IPS DF 4.7 (cell line): Measurements from ENCODE around the gene PRRX2.
"Not testable (repeated sequence)": the region's sequence is repeated elsewhere in the genome, so short reads cannot be mapped to it uniquely, and the experiment has no call there.

ENCODE experiments used
- DNase-seq: peaks from one replicate; pipeline ENCODE4 v3.0.0-alpha.2; 2013; ENCODE audit warnings: low spot score; ENCODE audit errors: extremely low read depth

The PRRX2 gene

DNA sequence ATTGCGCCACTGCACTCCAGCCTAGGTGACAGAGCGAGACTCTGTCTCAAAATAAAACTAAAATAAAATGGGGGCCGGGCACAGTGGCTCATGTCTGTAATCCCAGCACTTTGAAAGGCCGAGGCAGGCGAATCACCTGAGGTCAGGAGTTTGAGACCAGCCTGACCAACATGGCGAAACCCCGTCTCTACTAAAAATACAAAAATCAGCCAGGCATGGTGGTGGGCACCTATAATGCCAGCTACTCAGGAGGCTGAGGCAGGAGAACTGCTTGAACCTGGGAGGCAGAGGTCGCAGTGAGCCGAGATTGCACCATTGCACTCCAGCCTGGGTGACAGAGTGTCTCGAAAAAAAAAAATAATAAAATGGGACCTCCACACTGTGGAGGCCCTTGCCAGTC is 29.1 kb upstream of the PRRX2 start:
- not testable (repeated sequence) for DNase-seq

GRCh38 chr9:129637102-129637501 is 28.3 kb upstream of the PRRX2 start:
- no peak for DNase-seq

DNA sequence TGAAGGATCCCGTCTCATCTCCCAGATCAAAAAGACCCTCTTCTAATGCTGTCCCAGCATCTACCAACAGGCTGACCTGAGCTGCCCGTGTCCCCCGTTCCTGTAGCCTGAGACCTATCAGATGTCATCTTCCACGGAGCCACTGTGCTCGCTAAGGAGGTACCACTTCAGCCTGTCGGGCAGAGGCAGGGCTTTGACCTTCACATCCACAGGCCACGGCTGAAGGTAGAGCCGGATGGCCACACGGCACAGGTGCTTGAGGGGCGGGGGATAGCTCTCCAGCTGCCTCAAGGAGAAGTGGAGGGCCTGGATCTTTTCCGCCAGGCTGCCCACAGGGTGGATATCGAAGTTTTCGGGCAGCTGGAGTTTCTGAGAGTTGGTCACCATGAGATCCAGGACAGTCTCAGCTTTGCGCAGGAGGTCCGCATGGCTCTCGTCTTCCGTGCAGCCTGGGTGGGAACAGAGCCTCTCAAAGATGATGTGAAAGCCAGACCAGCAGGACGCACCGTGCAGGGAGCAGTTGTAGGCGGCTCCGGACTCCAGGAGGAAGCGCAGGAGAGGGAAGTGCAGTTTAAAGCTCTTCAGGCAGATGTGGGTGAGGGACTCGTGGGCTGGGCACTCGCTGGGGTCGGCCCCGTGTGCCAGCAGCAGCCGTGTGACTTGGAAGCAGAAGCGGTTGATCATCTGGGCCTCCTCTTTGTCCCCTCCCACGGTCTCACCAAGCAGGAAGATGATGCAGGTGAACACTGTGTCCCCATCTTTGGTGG is 27.6 kb upstream of the PRRX2 start:
- no peak for DNase-seq

DNA sequence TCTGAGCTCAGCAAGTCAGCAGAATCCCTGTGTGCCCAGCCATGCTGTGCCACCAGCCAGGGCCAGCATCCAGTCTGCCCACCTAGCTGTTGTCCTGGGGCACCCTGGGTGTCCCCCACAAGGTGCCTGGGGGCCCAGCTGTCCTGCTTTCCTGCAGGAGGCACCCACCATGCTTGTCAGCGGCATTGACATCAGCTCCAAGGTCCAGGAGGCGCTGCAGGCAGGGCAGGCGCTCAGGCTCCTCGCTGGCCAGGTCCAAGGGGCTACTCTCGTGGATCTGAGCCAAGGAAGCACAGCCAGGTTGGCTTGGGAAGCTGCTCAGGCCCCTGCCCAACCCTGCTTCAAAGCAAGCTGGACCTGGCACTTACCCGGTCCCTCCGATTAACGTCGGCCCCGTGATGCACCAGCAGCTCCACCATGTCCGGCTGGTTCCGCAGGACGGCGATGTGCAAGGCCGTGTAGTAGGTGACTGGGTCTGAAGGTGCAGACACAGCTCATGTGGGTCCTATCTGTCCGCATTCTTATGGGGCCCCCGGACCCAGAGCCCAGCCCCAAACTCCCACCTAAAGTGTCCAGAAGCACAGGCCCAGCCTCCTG is 26.3 kb upstream of the PRRX2 start:
- no peak for DNase-seq

- DNase-seq: no peak
These were observed 25.7 kb upstream of the PRRX2 start for GRCh38 chr9:129639756-129640085.

DNA sequence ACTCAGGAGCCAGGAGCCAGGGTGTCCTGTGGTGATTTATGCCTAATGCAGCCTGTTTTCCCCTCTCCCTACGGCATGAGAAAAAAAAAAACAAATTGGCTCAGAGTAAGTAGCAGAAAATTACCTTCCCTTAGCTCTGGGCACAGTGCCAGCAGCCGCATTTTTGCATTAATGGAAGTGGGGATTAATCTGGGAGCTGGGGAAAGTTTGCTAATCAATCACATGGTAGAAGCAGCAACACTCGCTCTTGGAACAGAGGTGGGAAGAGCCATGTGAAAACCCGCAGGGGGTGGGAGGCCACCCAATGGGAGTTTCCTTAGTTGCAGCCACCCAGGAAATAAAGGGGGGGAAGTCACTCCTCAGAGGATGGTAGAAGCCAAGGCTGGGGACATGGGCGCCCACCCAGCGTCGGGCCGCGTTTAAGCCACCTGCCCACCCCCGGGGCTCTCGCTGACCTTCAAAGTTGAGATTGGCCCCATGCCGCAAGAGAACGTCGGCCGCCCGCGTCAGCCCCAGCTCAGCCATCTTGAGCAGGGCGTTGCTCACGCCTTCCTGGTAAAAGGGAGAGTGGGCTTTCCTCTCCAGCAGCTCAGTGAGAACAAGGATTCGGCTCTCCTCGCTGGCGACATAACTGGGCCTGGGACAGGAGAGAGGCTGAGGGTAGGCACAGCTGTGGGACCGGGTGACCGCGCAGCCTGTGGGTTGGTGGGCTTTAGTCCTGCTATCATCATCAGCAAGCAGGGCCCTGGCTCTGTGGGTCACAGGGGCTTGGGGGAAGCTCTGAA is 25.2 kb upstream of the PRRX2 start:
- no peak for DNase-seq

GRCh38 chr9:129640871-129641749 is 24.3 kb upstream of the PRRX2 start:
- no peak for DNase-seq

- peak; percentile 83 for DNase-seq
These were observed 23.5 kb upstream of the PRRX2 start, which contains the start of gene ASB6 for GRCh38 chr9:129641750-129642585. TSS of gene ASB6 (minus strand) at chr9:129642151. CDS start at chr9:129641999, 152 bp downstream.

- no peak for DNase-seq
These were observed 21.7 kb upstream of the PRRX2 start for GRCh38 chr9:129643706-129644105.

DNA sequence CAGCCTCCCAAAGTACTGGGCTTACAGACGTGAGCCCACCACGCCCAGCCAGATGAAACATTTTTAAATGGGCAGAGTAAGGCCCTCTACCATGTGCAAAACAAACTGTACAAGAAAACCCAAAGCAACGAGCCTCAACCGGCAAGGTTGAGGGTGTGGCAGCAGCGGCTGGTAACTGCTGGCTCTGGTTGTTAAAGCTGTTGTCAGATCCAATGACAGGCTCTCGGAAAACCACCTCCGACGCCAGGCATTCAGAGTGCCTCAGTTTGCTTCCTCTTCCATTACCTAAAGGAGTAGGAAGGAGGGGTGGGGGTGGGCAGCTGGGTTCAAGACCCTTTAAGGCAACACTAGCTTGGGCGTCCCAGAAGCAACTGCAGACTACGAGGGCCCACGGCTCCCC is 21.1 kb upstream of the PRRX2 start:
- no peak for DNase-seq

GRCh38 chr9:129644902-129645301 is 20.5 kb upstream of the PRRX2 start:
- no peak for DNase-seq

GRCh38 chr9:129646252-129646651 is 19.2 kb upstream of the PRRX2 start:
- DNase-seq: no peak

DNA sequence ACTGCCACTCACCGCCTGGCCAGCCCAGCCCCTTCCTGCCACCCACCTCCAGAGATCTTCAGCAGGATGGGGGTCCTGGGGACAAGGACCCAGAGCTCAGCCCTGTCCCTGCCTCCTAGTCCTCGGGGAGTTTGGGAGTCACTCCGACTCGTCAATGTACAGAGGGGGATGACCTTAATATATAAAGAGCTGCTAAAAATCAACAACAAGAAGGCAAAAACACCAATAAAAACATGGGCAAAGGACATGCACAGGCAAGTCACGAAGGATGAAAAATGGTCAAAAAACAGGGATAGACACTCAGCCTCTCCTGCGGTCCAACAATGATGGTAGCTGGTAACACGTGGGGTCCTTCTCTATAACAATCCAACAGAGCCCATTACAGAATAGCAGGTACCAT is 18.8 kb upstream of the PRRX2 start:
- no peak for DNase-seq

GRCh38 chr9:129647635-129648034 is 17.8 kb upstream of the PRRX2 start:
- DNase-seq: no peak

DNA sequence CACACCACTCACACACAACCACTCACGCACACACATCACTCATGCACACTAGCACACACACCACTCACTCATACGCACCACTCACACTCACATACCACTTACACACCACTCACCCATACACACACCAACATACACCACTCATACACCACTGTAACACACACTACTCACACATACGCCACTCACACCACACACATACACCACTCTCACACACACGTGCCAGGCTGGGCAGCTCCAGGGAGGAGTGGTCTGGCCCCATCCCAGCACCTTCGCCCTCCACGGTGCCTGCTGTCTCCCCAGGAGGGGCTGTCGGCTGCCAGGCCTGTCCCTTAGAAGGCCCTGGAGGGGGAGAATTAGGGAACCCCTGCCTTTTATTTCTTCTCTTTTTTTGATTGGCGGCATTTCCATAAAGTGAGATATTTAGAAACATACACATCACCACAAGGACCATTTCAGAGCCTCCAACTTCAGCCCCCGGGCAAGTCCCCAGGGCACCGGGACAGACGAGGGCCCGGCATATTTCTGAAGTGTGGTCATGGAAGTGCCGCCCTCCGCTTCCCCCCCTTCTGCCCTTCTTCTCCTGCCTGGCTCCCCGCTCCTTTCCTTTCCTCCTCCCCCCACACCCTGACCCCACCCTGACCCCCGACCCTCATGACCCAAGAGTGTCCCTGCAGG is 17.2 kb upstream of the PRRX2 start:
- DNase-seq: no peak

DNA sequence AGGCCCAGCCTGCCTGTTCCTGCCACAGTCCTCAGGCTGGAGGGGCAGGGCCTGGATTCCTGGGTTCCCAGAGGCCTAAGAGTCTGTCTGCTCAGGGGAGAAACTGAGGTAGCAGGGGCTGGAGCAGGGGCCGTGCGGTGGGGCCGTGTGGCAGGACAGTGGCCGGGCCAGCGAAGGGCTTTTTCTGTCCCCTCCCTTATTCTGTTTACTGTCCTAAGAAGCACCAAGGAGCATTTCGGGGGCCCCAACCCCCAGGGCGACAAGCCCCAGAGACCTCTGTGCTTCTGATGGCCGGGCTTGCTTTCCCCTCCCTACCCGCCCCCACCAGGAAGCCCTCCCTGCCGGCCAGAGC is 16.7 kb upstream of the PRRX2 start:
- DNase-seq: no peak

DNA sequence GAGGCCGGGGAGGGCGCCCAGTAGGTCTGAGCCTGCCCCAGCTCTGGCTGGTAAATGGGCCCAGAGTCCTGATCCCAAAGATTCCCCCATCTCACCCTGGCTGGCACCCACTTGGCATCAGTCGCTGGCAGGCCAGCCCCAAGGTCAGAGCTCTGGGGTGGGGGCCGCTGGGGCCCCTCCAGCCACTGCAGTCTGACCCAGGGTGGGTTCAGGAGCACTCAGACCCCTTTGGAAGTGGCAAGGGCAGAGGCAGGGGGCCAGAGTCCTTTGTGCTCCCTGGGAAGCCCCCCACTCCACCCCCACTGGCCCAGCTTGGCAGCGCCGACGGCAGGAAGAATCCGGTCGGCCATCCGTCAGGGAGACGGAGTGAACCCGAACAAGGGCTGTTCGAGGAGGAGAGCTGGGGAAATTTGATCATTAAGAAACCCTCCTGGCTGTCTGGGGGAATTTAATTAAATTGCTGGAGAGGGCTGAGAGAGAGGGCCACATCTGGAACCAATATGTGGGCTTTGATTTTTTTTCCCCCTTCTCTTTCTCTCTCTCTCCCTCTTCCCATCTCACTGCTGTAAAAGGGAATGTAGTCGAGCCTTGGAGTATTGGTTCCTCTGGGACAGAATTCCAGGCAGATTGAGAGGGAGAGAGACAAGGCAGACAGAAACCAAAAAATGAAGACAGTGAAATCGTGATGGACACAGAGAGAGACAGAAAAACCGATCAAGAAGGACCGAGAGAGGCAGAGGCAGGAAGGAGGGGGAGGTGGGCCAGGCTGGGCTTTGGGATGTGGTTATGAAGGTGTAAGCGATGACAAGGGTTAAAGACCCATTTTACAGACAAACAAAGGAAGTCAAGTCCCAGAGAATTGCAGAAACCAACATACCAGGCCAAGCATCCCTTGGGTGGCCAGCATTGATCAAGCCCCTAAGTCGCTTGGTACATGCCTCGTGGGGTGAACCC is 15.4 kb upstream of the PRRX2 start:
- DNase-seq: no peak

- DNase-seq: no peak
These were observed 14.7 kb upstream of the PRRX2 start for GRCh38 chr9:129650680-129651235.
